ENCODE measurements around the gene CACNA1I. TPM values are rescaled to one million over a fixed set of nuclear protein-coding genes. Genes with fewer than 3 reads are reported as not detected.
A peak's percentile ranks its signal among the peaks of the same experiment; 100 is the strongest.

CACNA1I gene
- total and polyA plus RNA-seq, 7 experiments from 2014 or later, result 0.40 to 51.2 (median 22.0) TPM

GRCh38 chr22:39686776-39687525 lies 116.4 kb downstream of the CACNA1I start:
- CTCF ChIA-PET, result interaction anchor here (0.6 to 1.2 kb wide), 2 partner anchors 102 to 337 kb away, joined by 3 to 5 read pairs; no protein-coding TSS in a partner anchor

GRCh38 chr22:39688186-39688785 lies 117.7 kb downstream of the CACNA1I start:
- Histone ChIP-seq H3K4me1 (ENCODE audit: control insufficient read depth in 2 of 2, insufficient read depth in 2 of 2, low read length in 2 of 2) (peaks cover 0 to 6% of the 10 kb centered on the region in 2 donors), H3K9me3 (ENCODE audit: control insufficient read depth in 2 of 3, low read length in 3 of 3) (no peaks in the 10 kb centered on the region), H3K27me3 (ENCODE audit: control insufficient read depth in 2 of 2, insufficient read depth in 2 of 2, low read length in 2 of 2) (no peaks in the 10 kb centered on the region), H3K4me3 (ENCODE audit: low read length) (no peak overlapping the region), H3K27ac (ENCODE audit: low read depth, low read length) (no peak overlapping the region), H3K36me3 (ENCODE audit: control insufficient read depth in 2 of 3, insufficient read depth in 3 of 3, low read length in 3 of 3) (peaks cover 0 to under 1% (median 0%) of the 10 kb centered on the region in 3 experiments)
- Mint-ChIP-seq H3K4me3 (no peak overlapping the region), H3K36me3 (peaks cover 0 to 2% (median 0%) of the 10 kb centered on the region in 5 donors), H3K4me1 (peaks cover 0 to 18% (median 9%) of the 10 kb centered on the region in 7 donors), H3K27me3 (peaks cover 0 to 57% (median 9%) of the 10 kb centered on the region in 5 donors), H3K27ac (peak overlapping the region in 4 of 9 donors; percentile 21 to 75 (median 66)), H3K9me3 (no peaks in the 10 kb centered on the region)
- ChIA-PET POLR2A (interaction anchor here (0.6 to 1.9 kb wide), 3 partner anchors 8 to 250 kb away, joined by 3 to 7 read pairs (median 4); no protein-coding TSS in a partner anchor), CTCF (no interaction called here)
- no peak for DNase-seq
- ATAC-seq, result no peak
- intact Hi-C loops (cut with micrococcal nuclease), result loop anchor here in 1 of 2 donors (10.0 kb wide), 1 partner anchor 257 kb away; no protein-coding TSS in a partner anchor

More at GRCh38 chr22:39686776-39687525, 116.4 kb downstream of the CACNA1I start:
- intact Hi-C loops (cut with micrococcal nuclease), result loop anchor here in 1 of 2 donors (10.0 kb wide), 1 partner anchor 258 kb away; no protein-coding TSS in a partner anchor
- Mint-ChIP-seq H3K27me3 (peaks cover 0 to 49% (median 5%) of the 10 kb centered on the region in 5 donors), H3K4me3 (no peak overlapping the region), H3K9me3 (peaks cover 0 to 2% (median 0%) of the 10 kb centered on the region in 11 donors), H3K36me3 (peaks cover 2 to 12% (median 9%) of the 10 kb centered on the region in 5 donors), H3K4me1 (peaks cover 0 to 18% (median 9%) of the 10 kb centered on the region in 7 donors), H3K27ac (no peak overlapping the region)
- DNase-seq, result no peak
- peaks cover 0 to 4% (median 3%) of the 10 kb centered on the region in 3 experiments for H3K36me3 ChIP-seq (ENCODE audit: control insufficient read depth in 2 of 3, insufficient read depth in 3 of 3, low read length in 3 of 3)
- H3K4me3 ChIP-seq (ENCODE audit: low read length), result no peak overlapping the region
- H3K27ac ChIP-seq (ENCODE audit: low read depth, low read length), result no peak overlapping the region
- POLR2A ChIA-PET, result interaction anchor here (0.6 kb wide), 1 partner anchor 52 kb away, joined by 3 read pairs; no protein-coding TSS in a partner anchor
- peaks cover 0 to 6% of the 10 kb centered on the region in 2 donors for H3K4me1 ChIP-seq (ENCODE audit: control insufficient read depth in 2 of 2, insufficient read depth in 2 of 2, low read length in 2 of 2)
- ATAC-seq, result no peak
- no peaks in the 10 kb centered on the region for H3K9me3 ChIP-seq (ENCODE audit: control insufficient read depth in 2 of 3, low read length in 3 of 3)
- H3K27me3 ChIP-seq (ENCODE audit: control insufficient read depth in 2 of 2, insufficient read depth in 2 of 2, low read length in 2 of 2), result no peaks in the 10 kb centered on the region

- Mint-ChIP-seq H3K36me3 (no peaks in the 10 kb centered on the region), H3K4me3 (no peak overlapping the region), H3K27me3 (peaks cover 0 to 53% (median 9%) of the 10 kb centered on the region in 5 donors), H3K4me1 (peaks cover 0 to 18% (median 11%) of the 10 kb centered on the region in 7 donors), H3K27ac (peak overlapping the region in 1 of 9 donors; percentile 13), H3K9me3 (peaks cover 0 to 2% (median 0%) of the 10 kb centered on the region in 11 donors)
- ATAC-seq (no peak), DNase-seq (no peak)
- Histone ChIP-seq H3K27ac (ENCODE audit: low read depth, low read length) (no peak overlapping the region), H3K4me1 (ENCODE audit: control insufficient read depth in 2 of 2, insufficient read depth in 2 of 2, low read length in 2 of 2) (peaks cover 0 to 6% of the 10 kb centered on the region in 2 donors), H3K9me3 (ENCODE audit: control insufficient read depth in 2 of 3, low read length in 3 of 3) (no peaks in the 10 kb centered on the region), H3K4me3 (ENCODE audit: low read length) (no peak overlapping the region), H3K36me3 (ENCODE audit: control insufficient read depth in 2 of 3, insufficient read depth in 3 of 3, low read length in 3 of 3) (no peaks in the 10 kb centered on the region), H3K27me3 (ENCODE audit: control insufficient read depth in 2 of 2, insufficient read depth in 2 of 2, low read length in 2 of 2) (no peaks in the 10 kb centered on the region)
- ChIA-PET CTCF (no interaction called here), POLR2A (interaction anchor here (1.9 kb wide), 1 partner anchor 9 kb away, joined by 7 read pairs; no protein-coding TSS in a partner anchor)
- intact Hi-C loops (cut with micrococcal nuclease), result loop anchor here in 1 of 2 donors (10.0 kb wide), 1 partner anchor 255 kb away; no protein-coding TSS in a partner anchor
These were observed 118.9 kb downstream of the CACNA1I start for GRCh38 chr22:39689421-39689820.

GRCh38 chr22:39690881-39691605 lies 120.5 kb downstream of the CACNA1I start:
- Mint-ChIP-seq H3K4me1 (peaks cover 0 to 21% (median 9%) of the 10 kb centered on the region in 7 donors), H3K27me3 (peaks cover 0 to 51% (median 9%) of the 10 kb centered on the region in 5 donors), H3K27ac (peak overlapping the region in 1 of 9 donors; percentile 13), H3K9me3 (peaks cover 0 to 2% (median 0%) of the 10 kb centered on the region in 11 donors), H3K36me3 (no peaks in the 10 kb centered on the region), H3K4me3 (peak overlapping the region in 7 of 10 donors; percentile 14 to 56 (median 34))
- ATAC-seq (peak; percentile 10), DNase-seq (no peak)
- Histone ChIP-seq H3K4me1 (ENCODE audit: control insufficient read depth in 2 of 2, insufficient read depth in 2 of 2, low read length in 2 of 2) (peaks cover 0 to 6% of the 10 kb centered on the region in 2 donors), H3K9me3 (ENCODE audit: control insufficient read depth in 2 of 3, low read length in 3 of 3) (no peaks in the 10 kb centered on the region), H3K27me3 (ENCODE audit: control insufficient read depth in 2 of 2, insufficient read depth in 2 of 2, low read length in 2 of 2) (no peaks in the 10 kb centered on the region), H3K36me3 (ENCODE audit: control insufficient read depth in 2 of 3, insufficient read depth in 3 of 3, low read length in 3 of 3) (no peaks in the 10 kb centered on the region), H3K27ac (ENCODE audit: low read depth, low read length) (no peak overlapping the region), H3K4me3 (ENCODE audit: low read length) (no peak overlapping the region)
- intact Hi-C loops (cut with micrococcal nuclease), result no loop called here
- ChIA-PET CTCF (no interaction called here), POLR2A (no interaction called here)

- Mint-ChIP-seq H3K4me3 (no peak overlapping the region), H3K36me3 (no peaks in the 10 kb centered on the region), H3K27me3 (peaks cover 0 to 31% (median 4%) of the 10 kb centered on the region in 5 donors), H3K4me1 (peaks cover 0 to 17% (median 6%) of the 10 kb centered on the region in 7 donors), H3K27ac (no peak overlapping the region), H3K9me3 (peaks cover 0 to 2% (median 0%) of the 10 kb centered on the region in 11 donors)
- intact Hi-C loops (cut with micrococcal nuclease), result no loop called here
- Histone ChIP-seq H3K4me1 (ENCODE audit: control insufficient read depth in 2 of 2, insufficient read depth in 2 of 2, low read length in 2 of 2) (peaks cover 0 to 6% of the 10 kb centered on the region in 2 donors), H3K9me3 (ENCODE audit: control insufficient read depth in 2 of 3, low read length in 3 of 3) (no peaks in the 10 kb centered on the region), H3K27me3 (ENCODE audit: control insufficient read depth in 2 of 2, insufficient read depth in 2 of 2, low read length in 2 of 2) (no peaks in the 10 kb centered on the region), H3K4me3 (ENCODE audit: low read length) (no peak overlapping the region), H3K27ac (ENCODE audit: low read depth, low read length) (no peak overlapping the region), H3K36me3 (ENCODE audit: control insufficient read depth in 2 of 3, insufficient read depth in 3 of 3, low read length in 3 of 3) (no peaks in the 10 kb centered on the region)
- POLR2A ChIA-PET, result interaction anchor here (0.7 to 0.9 kb wide), 2 partner anchors 74 to 945 kb away, joined by 3 read pairs; no protein-coding TSS in a partner anchor
- ATAC-seq, result no peak
- CTCF ChIA-PET, result no interaction called here
- DNase-seq, result no peak
These were observed 123.5 kb downstream of the CACNA1I start for GRCh38 chr22:39693943-39694500.

Data from naive thymus-derived CD4-positive, alpha-beta T cell (primary cell).